ELR (cell line): ENCODE measurements around the gene CAMK2A.

ENCODE experiments used
- DNase-seq: peaks from one replicate; pipeline ENCODE4 v3.0.0-alpha.2; 2015; ENCODE audit warnings: low read depth

CAMK2A gene

DNA sequence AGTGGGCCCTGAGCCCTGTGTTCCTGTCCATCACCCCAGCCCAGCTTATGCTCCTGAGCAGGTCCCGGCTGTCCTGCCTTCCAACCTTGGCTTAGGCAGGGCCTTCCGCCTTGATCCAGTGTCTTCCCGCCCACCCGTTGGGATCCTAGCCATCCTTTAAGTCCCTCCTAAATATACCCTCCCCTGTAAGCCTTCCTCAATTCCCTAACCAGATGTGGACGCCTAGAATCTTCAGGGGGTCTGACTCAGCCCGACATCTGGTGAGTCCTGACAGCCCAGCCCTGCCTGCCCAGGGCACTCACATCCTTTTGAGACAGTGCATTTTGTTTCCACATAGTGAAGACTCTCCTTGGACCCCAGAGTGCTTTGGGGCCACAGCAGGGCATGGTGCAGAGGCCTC, 76.0 kb downstream of the CAMK2A start:
- peak; percentile 32 for DNase-seq

DNA sequence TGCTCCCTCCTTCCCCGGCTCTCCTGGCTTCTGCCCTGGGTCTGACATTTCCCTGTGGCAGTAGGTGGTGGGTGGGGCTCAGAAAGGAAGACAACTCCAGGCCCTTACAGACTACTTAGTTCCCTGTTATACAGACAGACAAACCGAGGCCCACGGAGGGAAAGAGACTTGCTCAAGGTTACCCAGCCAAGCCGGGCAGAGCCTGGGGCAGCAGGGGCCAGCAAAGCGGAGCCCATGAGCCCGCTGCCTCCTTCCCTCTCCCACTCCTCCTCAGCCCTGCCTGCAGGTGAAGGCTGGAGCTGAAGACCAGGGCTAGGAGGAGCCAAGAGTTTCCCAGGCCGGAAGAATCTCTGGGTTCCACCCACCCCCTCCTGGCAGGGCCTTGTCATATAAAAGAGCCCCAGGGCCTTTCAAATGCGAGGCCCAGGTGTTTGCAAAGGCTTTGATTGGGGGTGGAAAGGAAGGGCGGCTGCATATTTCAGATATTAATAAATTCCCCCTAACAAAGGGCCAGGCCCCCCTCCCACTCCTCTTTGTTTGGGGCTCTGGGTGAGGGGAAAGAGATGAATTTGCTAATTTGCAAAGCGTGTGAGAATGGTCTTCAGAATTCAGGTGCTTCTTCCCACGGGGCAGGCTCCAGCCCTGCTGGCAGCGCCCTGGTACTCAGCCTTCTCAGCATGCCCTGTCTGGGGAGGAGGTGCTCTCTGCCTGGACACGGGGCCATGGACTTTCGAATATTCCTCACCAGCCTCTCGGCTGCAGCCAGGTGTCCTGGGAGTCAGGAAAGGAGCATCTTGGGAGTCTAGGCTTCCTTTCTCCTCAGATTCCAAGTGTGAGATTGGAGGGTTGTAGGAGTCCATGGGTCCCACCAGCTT, 78.2 kb downstream of the CAMK2A start:
- DNase-seq, result no peak

DNA sequence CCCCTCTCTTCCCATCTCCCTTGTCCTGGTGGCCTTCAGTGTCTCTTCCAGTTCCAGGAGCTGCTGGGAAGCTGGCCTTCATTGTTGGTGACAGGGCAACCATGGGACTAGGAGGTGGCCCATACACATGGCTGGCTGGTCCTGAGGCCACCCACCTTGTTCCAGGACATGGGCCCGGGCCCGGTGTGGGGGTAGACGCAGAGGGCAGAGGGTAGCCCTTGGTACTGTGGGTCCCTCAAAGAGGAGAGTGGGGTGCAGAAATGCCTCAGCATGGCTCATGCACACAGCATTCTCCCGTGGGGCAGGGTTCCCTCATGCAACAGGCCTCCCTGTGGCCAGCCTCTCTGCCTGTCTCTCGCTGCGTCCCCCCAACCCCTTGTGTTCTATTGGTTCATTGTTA, 78.9 kb downstream of the CAMK2A start:
- DNase-seq, result no peak

- DNase-seq, result peak; percentile 67
Observed at GRCh38 chr5:150209099-150209635, 80.4 kb downstream of the CAMK2A start.

DNA sequence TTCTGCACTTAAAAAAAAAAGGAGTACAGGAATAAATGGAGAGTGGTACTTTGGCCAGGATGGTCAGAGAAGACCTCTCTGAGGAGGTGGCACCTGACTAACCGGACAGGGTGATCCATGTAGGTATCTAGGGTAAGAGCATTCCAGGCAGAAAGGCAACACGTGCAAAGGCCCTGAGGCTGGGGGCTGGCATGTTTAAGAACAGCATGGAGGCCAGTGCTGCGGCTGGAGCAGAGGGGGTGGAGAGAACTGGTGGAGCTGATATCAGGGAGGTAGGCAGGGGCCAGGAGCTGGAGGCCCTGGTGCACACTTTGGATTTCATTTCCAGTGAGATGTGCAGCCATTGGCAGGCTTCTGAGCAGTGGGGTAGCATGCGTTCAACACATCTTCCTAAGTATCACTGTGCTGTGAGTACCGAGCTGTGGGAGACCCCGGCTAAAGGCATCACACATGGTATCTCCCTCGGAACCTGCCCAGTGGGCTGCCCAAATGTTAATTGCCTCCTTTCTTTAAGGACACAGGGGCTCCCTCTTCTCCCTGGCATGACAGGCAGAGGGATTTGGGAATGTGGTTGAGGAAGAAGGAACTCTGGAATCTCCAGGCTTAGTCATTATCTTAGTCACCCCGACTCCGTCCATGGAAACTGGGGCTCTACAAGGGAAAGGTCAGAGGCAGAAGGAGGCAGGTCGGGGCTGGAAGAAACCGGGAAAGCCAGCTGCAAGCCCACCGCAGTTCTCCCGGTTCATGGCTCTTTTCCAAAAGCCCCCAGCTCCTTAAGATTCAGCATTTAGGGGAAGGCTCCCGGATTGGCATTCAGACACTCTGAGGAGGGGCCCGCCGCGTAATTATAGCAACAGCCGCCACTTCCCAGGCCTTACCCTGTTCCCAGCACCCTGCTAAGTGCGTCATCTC, 81.1 kb downstream of the CAMK2A start:
- DNase-seq, result peak; percentile 87

DNA sequence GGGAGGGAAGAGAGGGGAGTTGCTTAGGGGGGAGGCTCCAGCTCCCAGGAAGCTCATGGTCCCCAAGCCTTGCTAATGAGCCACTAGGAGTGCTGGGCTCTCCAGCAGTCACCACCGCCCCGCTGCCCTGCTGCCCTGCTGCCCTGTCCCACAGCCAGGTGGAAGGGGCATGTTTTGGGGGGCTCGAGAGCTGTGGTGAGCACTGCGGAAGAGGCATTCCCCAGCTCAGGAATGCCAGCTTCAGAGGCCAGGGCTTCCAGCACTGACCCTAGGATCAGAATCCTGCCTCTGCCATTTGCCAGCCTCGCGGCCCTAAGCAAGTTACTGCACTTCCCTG, 82.8 kb downstream of the CAMK2A start:
- no peak for DNase-seq

DNA sequence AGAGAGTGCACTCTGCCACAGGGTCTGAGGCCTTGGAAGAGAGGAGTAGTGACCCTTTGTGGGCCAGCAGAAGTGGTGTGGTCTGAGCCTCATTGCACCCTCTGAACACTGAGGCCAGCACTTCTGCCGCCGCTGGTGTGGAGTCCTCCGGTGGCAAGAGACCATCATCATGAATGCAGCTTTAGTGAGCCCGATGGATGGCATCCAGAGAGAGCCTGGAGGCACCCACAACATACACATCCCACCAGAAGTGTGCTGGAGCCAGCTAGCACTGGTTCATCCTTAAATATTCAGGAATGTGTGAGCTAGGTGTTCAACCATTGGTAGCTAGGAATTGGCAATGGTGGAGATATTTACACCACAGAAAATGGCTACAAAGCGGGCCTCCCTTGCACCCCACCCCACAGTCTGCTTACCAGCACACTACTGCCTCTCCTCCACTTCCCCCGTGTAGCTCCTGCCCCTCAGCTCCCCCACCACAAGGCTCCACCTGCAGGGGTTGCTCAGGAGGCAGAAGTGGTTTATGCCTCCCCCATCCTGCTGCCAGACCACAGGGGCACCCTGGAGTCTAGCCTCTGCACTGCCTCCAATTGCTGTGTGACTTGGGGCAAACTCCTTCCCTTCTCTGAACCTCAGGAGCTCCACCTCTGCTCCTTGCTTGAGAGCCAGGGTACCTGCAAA, 83.3 kb downstream of the CAMK2A start:
- no peak for DNase-seq

- no peak for DNase-seq
Observed at GRCh38 chr5:150204590-150204960, 85.0 kb downstream of the CAMK2A start.

DNA sequence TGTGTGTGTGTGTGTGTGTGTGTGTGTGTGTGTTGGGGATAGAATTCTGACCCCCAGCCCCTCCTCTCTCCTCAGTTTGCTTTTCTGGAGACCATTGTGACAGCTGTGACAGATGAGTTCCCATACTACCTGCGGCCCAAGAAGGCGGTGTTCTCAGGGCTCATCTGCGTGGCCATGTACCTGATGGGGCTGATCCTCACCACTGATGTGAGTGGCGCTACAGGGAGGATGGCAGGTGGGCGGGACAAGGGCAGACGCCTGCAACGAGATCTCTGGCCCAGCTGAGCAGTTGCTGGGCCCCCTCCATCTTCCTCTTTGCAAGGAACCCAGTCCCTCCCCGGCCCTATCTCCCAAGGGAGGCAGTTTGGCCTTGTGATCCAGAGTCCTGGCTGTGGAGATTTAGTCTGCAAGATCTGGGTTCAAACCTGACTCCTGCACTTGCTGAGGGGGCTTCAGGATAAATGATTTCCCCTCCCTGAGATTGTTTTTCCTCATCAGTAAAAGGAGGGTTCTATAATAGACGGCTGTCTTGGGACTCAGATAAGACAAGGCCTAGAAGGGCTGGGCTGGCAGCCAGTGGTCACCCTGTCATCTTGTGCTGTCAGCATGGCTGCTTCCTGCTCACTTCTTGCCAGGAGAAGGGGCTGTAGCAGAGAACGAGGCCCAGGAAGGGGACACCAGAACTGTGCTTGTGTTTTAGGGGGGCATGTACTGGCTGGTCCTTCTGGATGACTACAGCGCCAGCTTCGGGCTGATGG, 85.6 kb downstream of the CAMK2A start:
- DNase-seq, result no peak

DNA sequence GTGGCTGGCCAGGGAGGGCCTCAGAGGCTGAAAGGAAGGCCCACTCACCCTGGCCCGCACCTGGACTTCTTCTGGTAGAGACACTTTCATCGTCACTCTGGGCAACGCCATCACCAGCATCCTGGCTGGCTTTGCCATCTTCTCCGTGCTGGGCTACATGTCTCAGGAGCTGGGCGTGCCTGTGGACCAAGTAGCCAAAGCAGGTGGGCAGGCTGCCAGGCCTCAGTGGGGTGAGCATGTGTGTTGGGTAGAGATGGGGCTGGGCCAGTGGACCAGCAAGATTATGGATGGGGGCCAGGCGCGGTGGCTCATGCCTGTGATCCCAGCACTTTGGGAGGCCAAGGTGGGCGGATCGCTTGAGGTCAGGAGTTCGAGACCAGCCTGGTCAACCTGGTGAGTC, 87.1 kb downstream of the CAMK2A start:
- no peak for DNase-seq

DNA sequence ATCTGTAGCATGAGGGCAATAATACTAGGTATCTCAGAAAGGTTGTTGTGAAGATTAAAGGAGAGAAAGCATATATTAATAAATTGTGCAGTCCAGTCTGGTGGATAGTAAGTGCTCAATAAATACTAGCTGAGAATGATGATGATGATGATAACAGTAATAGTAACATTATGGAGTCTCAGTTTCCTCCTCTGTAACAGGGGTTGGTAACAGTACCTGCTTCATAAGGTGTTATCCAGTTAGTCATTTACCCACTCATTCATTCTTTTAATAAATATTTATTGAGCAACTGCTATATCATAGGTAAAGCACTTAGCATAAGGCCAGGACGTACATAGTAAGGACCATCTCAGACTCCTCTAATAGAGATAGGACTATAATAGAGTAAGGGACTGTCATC, 92.1 kb downstream of the CAMK2A start:
- no peak for DNase-seq

- DNase-seq, result no peak
Observed at GRCh38 chr5:150196986-150197385, 92.6 kb downstream of the CAMK2A start.

- no peak for DNase-seq
Observed at GRCh38 chr5:150196514-150196913, 93.1 kb downstream of the CAMK2A start.

DNA sequence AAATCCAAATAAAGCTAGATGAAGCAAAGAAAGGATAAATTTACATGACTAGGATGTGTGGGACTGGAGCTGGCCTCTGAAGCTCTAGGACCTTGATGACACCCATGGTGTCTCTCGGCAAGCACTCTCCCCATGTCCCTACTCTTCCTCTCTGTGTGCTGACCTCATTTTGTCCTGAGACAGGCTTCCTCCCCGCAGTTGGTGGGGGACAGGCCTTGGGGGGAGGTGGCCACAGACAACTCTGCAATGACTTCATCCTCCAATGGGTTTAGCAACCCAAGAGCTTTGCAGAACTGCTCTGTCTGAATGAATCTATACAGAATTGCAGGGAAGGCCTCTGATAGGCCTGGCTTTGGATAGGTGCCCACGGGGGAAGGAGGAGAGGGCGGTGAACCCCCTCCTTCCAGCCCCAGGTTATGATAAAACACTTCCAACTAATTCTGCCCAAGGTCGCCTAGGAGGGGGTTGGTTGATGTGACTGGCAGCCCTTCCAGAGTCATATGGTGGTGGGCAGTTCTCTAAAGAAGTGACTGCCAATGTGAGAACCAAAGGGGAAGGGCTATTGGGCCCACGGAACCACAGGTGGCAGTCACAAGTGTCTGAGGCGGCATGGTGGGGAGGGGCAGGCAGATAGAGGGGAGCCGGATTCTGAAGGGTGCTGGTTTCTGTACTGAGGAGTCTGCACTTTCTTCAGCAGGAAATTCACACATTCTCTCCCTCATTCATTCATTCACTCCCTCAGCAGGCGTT, 93.7 kb downstream of the CAMK2A start:
- no peak for DNase-seq

DNA sequence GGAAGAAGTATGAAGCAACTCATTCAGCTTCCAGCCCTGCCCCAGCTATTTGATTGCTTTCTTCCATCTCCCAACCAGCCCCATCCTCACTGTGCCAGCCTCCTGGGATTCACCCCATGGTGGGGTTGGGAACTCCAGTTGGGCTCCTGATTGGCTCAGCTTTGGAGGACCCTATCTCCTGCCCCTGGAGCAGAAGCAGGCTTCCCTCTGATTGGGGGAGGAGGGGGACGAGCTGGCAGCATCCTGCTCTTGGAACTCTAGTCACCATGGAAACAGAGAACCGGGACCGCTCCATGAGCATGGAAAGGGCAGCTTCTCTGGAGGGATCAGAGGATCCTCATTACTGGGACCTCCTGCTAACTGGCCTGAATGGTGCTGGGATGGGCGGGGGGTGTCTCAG, 97.1 kb downstream of the CAMK2A start:
- no peak for DNase-seq

- no peak for DNase-seq
Observed at GRCh38 chr5:150190987-150191386, 98.6 kb downstream of the CAMK2A start.

DNA sequence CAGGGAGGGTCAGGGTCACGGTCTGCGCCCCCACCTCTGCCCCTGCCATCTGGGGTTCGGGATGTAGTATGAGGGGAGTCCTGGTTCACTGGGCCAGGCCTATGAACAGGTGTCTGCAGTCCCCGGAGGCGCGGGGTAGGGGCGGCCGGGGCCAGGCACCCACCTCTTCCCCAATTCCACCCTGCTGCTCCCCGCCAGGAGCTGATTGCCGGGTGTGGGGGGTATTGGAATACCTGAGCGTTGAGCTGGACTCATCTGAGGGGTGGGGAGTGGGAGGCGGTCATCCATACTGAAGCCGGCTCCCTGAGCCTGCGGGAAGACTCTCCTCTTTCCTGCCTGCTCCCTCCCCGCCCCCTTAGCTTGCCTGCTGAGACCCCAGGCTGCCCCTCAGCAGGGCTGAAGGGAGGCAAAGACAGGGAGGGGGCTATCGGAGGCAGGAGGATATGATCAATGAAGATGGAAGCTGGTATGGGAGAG, 99.0 kb downstream of the CAMK2A start:
- no peak for DNase-seq

GRCh38 chr5:150189728-150190502, 99.7 kb downstream of the CAMK2A start, which contains the start of gene SLC6A7:
Gene SLC6A7, plus strand, starts transcription at chr5:150190062. Its CDS starts 266 bp downstream, at chr5:150190328.
- DNase-seq, result no peak

DNA sequence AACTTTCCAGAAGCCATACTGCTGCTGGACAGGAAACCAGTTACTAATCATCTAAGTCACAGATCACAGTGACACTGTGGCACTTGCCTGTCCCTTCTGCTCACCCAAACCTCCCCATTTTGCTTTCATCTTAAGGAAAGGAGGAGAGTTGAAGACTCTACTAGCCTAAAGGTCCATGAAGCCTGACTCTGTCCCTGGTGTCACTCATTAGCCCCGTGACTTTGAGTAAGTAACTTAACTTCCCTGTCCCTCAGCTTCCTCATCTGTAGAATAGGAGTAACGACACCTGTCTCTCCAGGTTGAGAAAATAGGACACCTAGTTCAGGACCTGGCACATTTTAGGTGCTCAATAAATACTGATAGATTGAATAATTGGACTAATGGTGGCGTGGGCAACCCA, 100.2 kb downstream of the CAMK2A start:
- DNase-seq, result no peak
